HG02588 (cell line): ENCODE data around the gene PHIP.
A peak's percentile ranks its signal among the peaks of the same experiment; 100 is the strongest.
"Not testable (repeated sequence)": the region's sequence is repeated elsewhere in the genome, so short reads cannot be mapped to it uniquely, and the experiment has no call there.

Experiments
- ATAC-seq: cut with Tn5 transposase; IDR thresholded peaks from one replicate; pipeline ENCODE4 v1.9.1; 2021; ENCODE audit warnings: mild to moderate bottlenecking, moderate library complexity; ENCODE audit not compliant: unreplicated experiment

PHIP gene

GRCh38 chr6:78942446-78942845, 135.6 kb downstream of the PHIP start:
- ATAC-seq = no peak

- no peak for ATAC-seq
These were observed 141.5 kb downstream of the PHIP start for GRCh38 chr6:78936515-78936914.

GRCh38 chr6:78935553-78935952, 142.5 kb downstream of the PHIP start:
- no peak for ATAC-seq

- no peak for ATAC-seq
These were observed 152.7 kb downstream of the PHIP start for GRCh38 chr6:78925317-78925716.

- not testable (repeated sequence) for ATAC-seq
These were observed 156.9 kb downstream of the PHIP start for GRCh38 chr6:78921168-78921567.

- no peak for ATAC-seq
These were observed 160.3 kb downstream of the PHIP start for GRCh38 chr6:78917788-78918187.

- ATAC-seq = no peak
These were observed 161.6 kb downstream of the PHIP start for GRCh38 chr6:78916411-78916810.

- no peak for ATAC-seq
These were observed 166.7 kb downstream of the PHIP start for GRCh38 chr6:78911218-78911940.

- peak; percentile 57 for ATAC-seq
These were observed 167.4 kb downstream of the PHIP start for GRCh38 chr6:78910591-78911171.

GRCh38 chr6:78910010-78910409, 168.0 kb downstream of the PHIP start:
- ATAC-seq = no peak

- no peak for ATAC-seq
These were observed 168.7 kb downstream of the PHIP start for GRCh38 chr6:78909391-78909790.

GRCh38 chr6:78908621-78909020, 169.4 kb downstream of the PHIP start:
- no peak for ATAC-seq

GRCh38 chr6:78896227-78896626, 181.8 kb downstream of the PHIP start:
- no peak for ATAC-seq

GRCh38 chr6:78889901-78890300, 188.2 kb downstream of the PHIP start:
- not testable (repeated sequence) for ATAC-seq
